ENCODE results near the gene SREK1IP1.

SREK1IP1 gene

GRCh38 chr5:64680289-64680688 lies 88.2 kb downstream of the SREK1IP1 start:
- DNase-seq = peak; percentile 3 to 13

DNA sequence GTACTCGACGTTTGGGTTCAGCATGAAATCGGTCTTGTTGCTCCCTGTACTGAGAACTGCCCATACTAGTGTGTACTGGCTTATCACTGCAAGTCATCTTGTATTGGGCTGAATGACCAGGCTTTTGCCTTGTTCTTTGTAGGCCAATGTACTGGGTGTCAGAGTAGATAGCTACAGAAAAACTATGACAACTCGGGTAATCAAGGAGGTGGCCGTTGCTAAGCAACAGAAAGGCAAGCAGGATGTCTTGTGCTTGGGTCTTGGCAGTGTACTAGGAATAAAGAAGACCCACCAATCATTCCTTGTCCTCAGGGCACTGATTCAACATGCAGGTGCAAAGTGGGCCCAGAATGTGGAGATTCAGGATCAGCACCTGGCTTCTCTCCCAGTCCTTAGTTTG lies 90.1 kb downstream of the SREK1IP1 start:
- DNase-seq = peak in 1 of 2 experiments; percentile 23

GRCh38 chr5:64671678-64672077 lies 96.8 kb downstream of the SREK1IP1 start:
- no peak for DNase-seq

GRCh38 chr5:64670277-64670676 lies 98.2 kb downstream of the SREK1IP1 start:
- DNase-seq = no peak

Measured in NCI-H524 (cell line).